Suppressor macrophage treated with lipopolysaccharide for 1 hour (primary cell): ENCODE measurements around the gene BBS10.
"Not testable (repeated sequence)": the region's sequence is repeated elsewhere in the genome, so short reads cannot be mapped to it uniquely, and the experiment has no call there.

Experiments used
- DNase-seq, 3 donors: peaks; one replicate each; pipeline ENCODE4 v3.0.0-alpha.2; 2020 to 2022

Gene BBS10

DNA sequence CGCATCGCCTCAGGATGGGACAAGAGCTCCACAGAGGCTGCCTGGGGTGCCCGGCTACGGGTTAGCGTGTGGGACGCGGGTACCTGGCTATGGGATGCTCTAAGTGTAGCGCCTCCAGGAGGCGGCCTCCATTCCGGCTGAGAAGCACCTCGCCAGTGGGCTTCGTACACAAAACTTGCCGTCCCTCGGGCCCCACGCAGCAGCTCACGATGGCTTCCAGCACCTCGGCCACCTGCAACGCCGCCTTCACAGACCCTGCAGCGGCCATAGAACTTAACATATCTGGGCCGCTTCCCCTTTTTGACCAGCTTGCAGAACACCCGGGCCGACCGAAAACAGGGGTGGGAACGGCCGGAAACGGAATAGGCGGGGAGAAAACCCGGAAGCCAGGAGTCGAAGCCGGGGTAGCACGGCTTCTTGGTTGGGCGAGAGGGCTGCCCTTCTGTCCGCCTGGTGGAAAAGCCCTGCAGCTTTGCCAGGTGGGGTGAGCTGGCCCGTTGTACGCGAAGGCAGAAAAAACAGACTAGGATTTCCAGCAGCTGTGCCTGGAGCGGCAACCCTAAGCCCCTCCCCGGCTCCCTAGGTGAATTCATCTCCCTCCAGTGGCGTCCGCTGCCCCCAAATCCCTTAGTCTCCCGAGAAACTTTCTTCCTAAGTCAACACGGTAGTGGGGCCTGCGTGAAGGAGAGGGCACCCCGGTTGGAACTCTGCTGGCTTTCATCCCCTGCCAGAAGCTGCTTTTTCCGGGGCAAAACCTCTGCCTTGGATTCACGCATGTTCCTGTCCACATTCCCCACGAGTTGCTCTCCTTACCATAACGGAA is at the start of gene BBS10:
BBS10 (minus strand) TSS at position 337 of the 823 bp plus-strand sequence; CDS start at position 280, 57 bp downstream.
- DNase-seq: peak; percentile 94 to 95 (median 95)

DNA sequence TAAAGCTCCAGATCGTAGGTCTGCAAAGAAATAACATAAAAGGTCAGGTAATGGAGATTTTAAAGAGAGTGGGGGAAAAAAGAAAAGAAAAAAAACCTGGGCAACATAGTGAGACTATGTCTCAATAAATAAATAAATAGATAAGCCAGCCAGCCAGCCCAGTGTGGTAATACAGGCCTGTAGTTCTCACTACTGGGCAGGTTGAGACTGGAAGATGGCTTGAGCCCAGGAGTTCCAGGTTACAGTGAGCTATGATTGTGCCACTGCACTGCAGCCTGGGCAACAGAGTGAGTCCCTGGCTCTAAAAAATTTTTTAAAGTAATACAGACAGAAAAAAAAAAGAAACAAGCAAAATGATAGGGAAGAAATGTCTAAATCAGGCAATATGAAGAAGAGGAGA is 43.2 kb upstream of the BBS10 start:
- no peak for DNase-seq

DNA sequence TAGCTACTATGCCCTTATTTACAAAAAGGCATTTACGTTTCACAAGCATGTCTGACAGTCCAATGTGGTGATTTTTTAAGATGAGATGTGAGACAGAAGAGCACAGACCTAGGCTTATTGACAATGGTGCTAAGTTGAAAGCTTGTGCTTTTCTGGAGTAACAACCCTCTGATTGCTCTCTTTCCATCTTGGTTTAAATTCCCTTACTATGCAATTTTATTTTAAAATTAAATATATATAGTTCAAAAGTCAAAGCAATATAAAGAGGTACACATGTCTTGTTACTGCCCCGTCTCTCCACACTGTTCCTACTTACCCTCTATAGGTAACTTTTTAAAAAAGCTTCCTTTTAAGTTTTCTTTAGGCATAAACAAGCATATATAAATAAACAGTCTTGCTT is 39.4 kb upstream of the BBS10 start:
- no peak for DNase-seq

- DNase-seq: no peak
Measured at GRCh38 chr12:76384560-76384959, 36.3 kb upstream of the BBS10 start.

DNA sequence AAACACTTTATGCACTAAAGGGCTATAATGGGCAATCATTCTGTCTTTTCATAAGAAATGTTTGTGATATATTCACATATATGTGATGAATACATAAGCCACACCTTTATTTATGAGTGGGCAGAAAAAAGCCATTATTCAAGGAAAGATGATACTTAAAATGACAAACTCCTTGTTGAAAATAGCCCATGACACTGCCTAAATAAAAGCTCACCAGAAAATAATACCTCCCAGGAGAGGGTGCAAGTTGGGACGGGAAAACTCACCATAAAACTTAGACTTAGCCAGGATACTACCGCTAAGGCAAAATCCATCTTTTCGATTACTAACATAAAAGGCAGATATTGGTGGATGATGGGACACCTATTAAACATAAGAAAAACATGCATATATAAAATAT is 35.8 kb upstream of the BBS10 start:
- no peak for DNase-seq

DNA sequence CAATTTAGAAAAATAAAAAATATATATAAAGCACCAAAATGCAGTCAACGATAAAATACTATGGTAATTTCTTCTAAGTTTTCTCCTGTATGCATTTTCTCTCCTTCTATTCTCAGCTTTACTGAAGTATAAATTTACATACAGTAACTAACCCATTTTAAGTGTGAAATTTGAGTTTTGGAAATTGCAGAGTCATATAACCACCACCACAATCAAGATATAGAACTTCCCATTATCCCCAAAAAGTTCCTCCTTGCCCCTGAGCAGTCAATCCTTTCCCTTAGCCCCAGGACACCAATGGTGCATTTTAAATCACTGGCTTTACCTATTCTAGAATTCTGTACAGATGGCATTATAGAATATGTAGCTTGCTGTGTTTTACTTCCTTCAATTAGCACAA is 31.0 kb upstream of the BBS10 start:
- no peak for DNase-seq

DNA sequence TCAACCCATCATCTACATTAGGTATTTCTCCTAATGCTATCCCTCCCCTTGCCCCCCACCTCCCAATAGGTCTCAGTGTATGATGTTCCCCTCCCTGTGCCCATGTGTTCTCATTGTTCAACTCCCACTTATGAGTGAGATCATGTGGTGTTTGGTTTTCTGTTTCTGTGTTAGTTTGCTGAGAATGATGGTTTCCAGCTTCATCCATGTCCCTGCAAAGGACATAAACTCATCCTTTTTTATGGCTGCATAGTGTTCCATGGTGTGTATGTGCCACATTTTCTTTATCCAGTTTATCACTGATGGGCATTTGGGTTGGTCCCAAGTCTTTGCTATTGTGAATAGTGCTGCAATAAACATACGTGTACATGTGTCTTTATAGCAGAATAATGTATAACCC is 28.7 kb upstream of the BBS10 start:
- not testable (repeated sequence) for DNase-seq

- no peak for DNase-seq
Measured at GRCh38 chr12:76375939-76376338, 27.7 kb upstream of the BBS10 start.

DNA sequence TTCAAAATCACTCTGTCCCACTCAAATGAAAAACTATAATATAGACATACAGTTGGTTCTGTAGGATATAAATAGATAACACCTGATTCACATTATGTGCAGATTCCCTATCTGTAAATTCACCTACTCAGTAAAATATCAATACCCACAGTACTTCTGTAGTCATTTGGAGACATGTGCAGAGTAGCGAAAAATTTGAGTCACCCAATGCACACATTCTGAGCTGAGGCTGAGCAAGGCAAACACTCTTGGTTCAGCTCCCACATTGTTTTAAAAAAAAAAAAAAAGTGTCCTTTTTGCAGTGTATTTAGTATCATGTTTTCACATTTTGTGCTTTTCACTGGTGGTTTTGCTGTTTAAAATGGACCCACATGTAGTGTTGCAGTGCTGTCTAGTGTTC is 27.3 kb upstream of the BBS10 start:
- no peak for DNase-seq

- DNase-seq: no peak
Measured at GRCh38 chr12:76374386-76375020, 26.3 kb upstream of the BBS10 start.

DNA sequence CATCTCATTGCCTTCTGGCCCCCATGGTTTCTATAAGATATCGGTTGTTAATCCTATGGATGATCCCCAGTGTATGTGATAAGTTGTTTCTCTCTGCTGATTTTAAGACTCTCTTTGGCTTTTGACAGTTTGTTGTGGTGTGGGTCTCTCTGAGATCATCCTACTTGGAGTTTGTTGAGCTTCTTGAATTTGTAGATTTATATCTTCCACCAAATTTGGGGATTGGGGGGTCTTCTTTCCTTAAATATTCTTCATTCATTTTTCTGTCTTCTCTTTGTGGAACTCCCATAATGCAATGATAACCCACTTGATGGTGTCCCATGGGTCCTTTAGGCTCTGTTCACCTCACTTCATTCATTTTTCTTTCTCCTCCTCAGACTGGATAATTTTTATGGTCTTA is 20.0 kb upstream of the BBS10 start:
- no peak for DNase-seq

- no peak for DNase-seq
Measured at GRCh38 chr12:76366163-76366562, 17.9 kb upstream of the BBS10 start.

DNA sequence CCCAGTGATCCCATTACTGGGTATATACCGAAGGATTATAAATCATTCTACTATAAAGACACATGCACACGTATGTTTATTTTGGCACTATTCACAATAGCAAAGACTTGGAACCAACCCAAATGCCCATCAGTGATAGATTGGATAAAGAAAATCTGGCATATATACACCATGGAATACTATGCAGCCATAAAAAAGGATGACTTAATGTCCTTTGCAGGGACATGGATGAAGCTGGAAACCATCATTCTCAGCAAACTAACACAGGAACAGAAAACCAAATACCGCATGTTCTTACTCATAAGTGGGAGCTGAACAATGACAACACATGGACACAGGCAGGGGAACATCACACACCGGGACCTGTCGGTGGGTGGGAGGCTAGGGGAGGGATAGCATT is 15.9 kb upstream of the BBS10 start:
- DNase-seq: not testable (repeated sequence)

DNA sequence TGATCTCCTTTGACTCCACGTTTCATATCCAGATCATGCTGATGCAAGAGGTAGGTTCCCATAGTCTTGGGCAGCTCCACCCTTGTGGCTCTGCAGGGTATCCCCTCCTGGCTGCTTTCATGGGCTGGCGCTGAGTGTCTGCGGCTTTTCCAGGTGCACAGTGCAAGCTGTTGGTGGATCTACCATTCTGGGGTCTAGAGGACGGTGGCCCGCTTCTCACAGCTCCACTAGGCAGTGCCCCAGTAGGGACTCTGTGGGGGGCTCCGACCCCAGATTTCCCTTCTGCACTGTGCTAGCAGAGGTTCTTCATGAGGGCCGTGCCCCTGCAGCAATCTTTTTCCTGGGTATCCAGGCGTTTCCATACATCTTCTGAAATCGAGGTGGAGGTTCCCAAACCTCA is 12.1 kb upstream of the BBS10 start:
- no peak for DNase-seq

- DNase-seq: no peak
Measured at GRCh38 chr12:76356071-76356470, 7.9 kb upstream of the BBS10 start.

- peak; percentile 69 to 75 (median 74) for DNase-seq
Measured at GRCh38 chr12:76346798-76347420, 1.3 kb downstream of the BBS10 start.

GRCh38 chr12:76346236-76346635 is 2.0 kb downstream of the BBS10 start:
- no peak for DNase-seq

DNA sequence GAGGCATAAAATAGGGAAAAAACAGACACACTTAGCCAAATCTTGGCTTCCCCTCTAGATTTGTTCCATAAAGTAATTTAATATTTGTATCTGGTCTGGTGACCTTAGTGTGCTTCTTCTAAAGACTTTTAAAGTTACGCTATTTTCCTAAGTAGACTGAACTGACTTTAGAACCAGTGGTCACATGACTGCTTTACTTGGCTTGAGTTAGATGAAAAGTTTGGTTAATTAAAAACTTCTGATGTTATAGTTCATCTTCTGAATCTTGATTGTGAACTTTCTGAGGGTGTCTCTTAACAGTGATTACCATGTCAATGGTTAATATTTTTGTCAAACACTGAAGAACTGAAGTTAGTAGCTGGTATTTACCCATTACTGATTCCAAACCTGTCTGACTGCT is 2.6 kb downstream of the BBS10 start:
- no peak for DNase-seq

- peak in 2 of 3 donors; percentile 23 to 43 for DNase-seq
Measured at GRCh38 chr12:76341436-76342030, 6.7 kb downstream of the BBS10 start.

- peak; percentile 26 to 48 (median 36) for DNase-seq
Measured at GRCh38 chr12:76340680-76341435, 7.4 kb downstream of the BBS10 start.

GRCh38 chr12:76337583-76337982 is 10.6 kb downstream of the BBS10 start:
- peak in 1 of 3 donors; percentile 11 for DNase-seq

DNA sequence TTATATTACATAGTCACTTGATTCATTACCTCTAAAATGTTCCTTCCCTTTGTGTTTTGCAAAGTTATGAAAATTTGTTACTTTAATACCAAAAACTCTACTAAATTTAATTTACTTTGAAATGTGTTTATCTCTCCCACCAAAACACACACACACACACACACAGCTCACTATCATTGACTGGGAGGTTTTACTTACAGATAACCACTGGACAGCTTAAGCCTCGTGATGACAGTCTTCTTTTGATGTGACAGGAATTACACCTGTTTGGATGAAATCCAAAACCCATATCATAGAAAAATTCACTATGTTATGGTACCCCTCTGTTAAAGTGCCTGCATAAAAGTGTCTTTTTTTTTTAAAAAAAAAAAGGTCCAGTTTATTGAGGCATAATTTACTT is 15.6 kb downstream of the BBS10 start:
- no peak for DNase-seq

- DNase-seq: no peak
Measured at GRCh38 chr12:76329606-76330005, 18.6 kb downstream of the BBS10 start.
